Activated CD8-positive, alpha-beta memory T cell treated with anti-CD3 and anti-CD28 coated beads, Interleukin-2, amount 50 U/mL, for 24 hours (primary cell): ENCODE results near the gene TRDMT1.

Experiments used
- DNase-seq: peaks from one replicate; pipeline ENCODE4 v3.0.0-alpha.2; 2020; ENCODE audit errors: extremely low read depth

TRDMT1 gene

GRCh38 chr10:17210361-17210760 lies 8.9 kb upstream of the TRDMT1 start:
- DNase-seq: no peak

GRCh38 chr10:17209881-17210280 lies 8.4 kb upstream of the TRDMT1 start:
- no peak for DNase-seq

- no peak for DNase-seq
Measured at GRCh38 chr10:17209302-17209701, 7.8 kb upstream of the TRDMT1 start.

GRCh38 chr10:17208476-17208875 lies 7.0 kb upstream of the TRDMT1 start:
- DNase-seq: no peak

GRCh38 chr10:17206210-17206709 lies 4.8 kb upstream of the TRDMT1 start:
- DNase-seq: no peak

GRCh38 chr10:17203416-17203815 lies 1.9 kb upstream of the TRDMT1 start:
- DNase-seq: no peak

- no peak for DNase-seq
Measured at GRCh38 chr10:17202999-17203398, 1.5 kb upstream of the TRDMT1 start.

GRCh38 chr10:17202506-17202905 lies 1.0 kb upstream of the TRDMT1 start:
- no peak for DNase-seq

GRCh38 chr10:17201794-17202116 lies 283 bp upstream of the TRDMT1 start:
- DNase-seq: no peak

GRCh38 chr10:17200001-17200911 lies 1.2 kb downstream of the TRDMT1 start:
- no peak for DNase-seq

GRCh38 chr10:17199351-17199804 lies 2.1 kb downstream of the TRDMT1 start:
- no peak for DNase-seq

- DNase-seq: no peak
Measured at GRCh38 chr10:17196573-17196972, 4.9 kb downstream of the TRDMT1 start.

- no peak for DNase-seq
Measured at GRCh38 chr10:17196045-17196444, 5.4 kb downstream of the TRDMT1 start.

- DNase-seq: no peak
Measured at GRCh38 chr10:17195083-17195482, 6.4 kb downstream of the TRDMT1 start.

GRCh38 chr10:17190602-17191001 lies 10.9 kb downstream of the TRDMT1 start:
- no peak for DNase-seq

- DNase-seq: no peak
Measured at GRCh38 chr10:17188644-17189172, 12.8 kb downstream of the TRDMT1 start.

GRCh38 chr10:17185873-17186272 lies 15.6 kb downstream of the TRDMT1 start:
- no peak for DNase-seq

GRCh38 chr10:17183110-17183509 lies 18.4 kb downstream of the TRDMT1 start:
- DNase-seq: no peak

- DNase-seq: no peak
Measured at GRCh38 chr10:17181751-17182150, 19.7 kb downstream of the TRDMT1 start.

GRCh38 chr10:17181110-17181509 lies 20.4 kb downstream of the TRDMT1 start:
- no peak for DNase-seq

- DNase-seq: no peak
Measured at GRCh38 chr10:17179002-17179401, 22.5 kb downstream of the TRDMT1 start.

- DNase-seq: no peak
Measured at GRCh38 chr10:17178006-17178405, 23.5 kb downstream of the TRDMT1 start.

- DNase-seq: no peak
Measured at GRCh38 chr10:17177014-17177413, 24.5 kb downstream of the TRDMT1 start.
